HFF-Myc (cell line): ENCODE results near the gene TFDP2.
"Not testable (repeated sequence)": the region's sequence is repeated elsewhere in the genome, so short reads cannot be mapped to it uniquely, and the experiment has no call there.

Source experiments
- DNase-seq: peaks from one replicate; pipeline ENCODE4 v3.0.0-alpha.2; 2011; ENCODE audit warnings: low read depth; ENCODE audit errors: extremely low read depth
- H3K4me3 ChIP-seq: replicated peaks from 2 replicates; pipeline ENCODE4 v1.5.1; 2011; ENCODE audit warnings: low read depth, mild to moderate bottlenecking, control low read depth, low read length
- CTCF ChIP-seq: IDR thresholded peaks from 2 replicates; pipeline ENCODE4 v1.5.1; 2012; ENCODE audit warnings: mild to moderate bottlenecking, low read depth, low read length, control low read depth; ENCODE audit errors: missing control alignments

TFDP2 gene

GRCh38 chr3:142112601-142113000, 36.7 kb downstream of the TFDP2 start:
- no peak for DNase-seq
- no peak overlapping the region for H3K4me3 ChIP-seq
- TF ChIP-seq CTCF, result no peak

- TF ChIP-seq CTCF, result no peak
- no peak overlapping the region for H3K4me3 ChIP-seq
- no peak for DNase-seq
Measured at GRCh38 chr3:142106548-142106947, 42.8 kb downstream of the TFDP2 start.

- DNase-seq, result no peak
- no peak for TF ChIP-seq CTCF
- H3K4me3 ChIP-seq, result no peak overlapping the region
Measured at GRCh38 chr3:142105991-142106390, 43.4 kb downstream of the TFDP2 start.

- no peak for TF ChIP-seq CTCF
- no peak for DNase-seq
Measured at GRCh38 chr3:142104763-142105162, 44.6 kb downstream of the TFDP2 start.

GRCh38 chr3:142098964-142099363, 50.4 kb downstream of the TFDP2 start:
- H3K4me3 ChIP-seq, result no peak overlapping the region
- no peak for DNase-seq
- TF ChIP-seq CTCF, result no peak

More at GRCh38 chr3:142104763-142105162, 44.6 kb downstream of the TFDP2 start:
- H3K4me3 ChIP-seq, result no peak overlapping the region

- no peak for DNase-seq
- no peak for TF ChIP-seq CTCF
- H3K4me3 ChIP-seq, result no peak overlapping the region
Measured at GRCh38 chr3:142097099-142097843, 52.1 kb downstream of the TFDP2 start.

- no peak overlapping the region for H3K4me3 ChIP-seq
- TF ChIP-seq CTCF, result no peak
- no peak for DNase-seq
Measured at GRCh38 chr3:142095841-142096240, 53.5 kb downstream of the TFDP2 start.

GRCh38 chr3:142088925-142089324, 60.4 kb downstream of the TFDP2 start:
- DNase-seq, H3K4me3 ChIP-seq: not testable (repeated sequence)
